SK-N-SH (cell line): ENCODE results near the gene C16orf78. TPM values are rescaled to one million over a fixed set of nuclear protein-coding genes. Genes with fewer than 3 reads are reported as not detected.
A peak's percentile ranks its signal among the peaks of the same experiment; 100 is the strongest.

Experiments used
- CTCF ChIA-PET: fragments of 300-600, 350-600 bp; formaldehyde crosslinking; extraction: SDS; loops from one replicate; lab custom pipeline; 2021; lab: Yijun Ruan, JAX
- POLR2A ChIA-PET: fragments of 350-600 bp; sonication (Branson Sonifier 250); formaldehyde crosslinking; extraction: SDS; loops from one replicate; lab custom pipeline; 2020; ENCODE audit warnings: antibody characterized with exemption, inconsistent platforms; lab: Yijun Ruan, JAX
- DNase-seq: peaks from one replicate; pipeline ENCODE4 v3.0.0; 2012
- H2AFZ ChIP-seq: fragments of 200-600 bp; sonication (generic); 2 replicates; pipeline ENCODE4 v1.8.1; 2016; ENCODE audit warnings: antibody characterized with exemption, mild to moderate bottlenecking, low read depth
- H3F3A ChIP-seq: fragments of 200-600 bp; sonication (generic); replicated peaks from 2 replicates; pipeline ENCODE3; 2016; ENCODE audit warnings: antibody characterized with exemption, mild to moderate bottlenecking; ENCODE audit not compliant: insufficient read depth
- H3K27ac ChIP-seq, 2 experiments: fragments of 200-500 bp in 1 of 2; fragments of 200-600 bp in 1 of 2; sonication (Bioruptor generic) in 1 of 2; sonication (generic), shearing (Covaris generic) in 1 of 2; 2 replicates each; pipeline versions ENCODE4 v1.5.1 to v1.6.1; 2014 to 2016; ENCODE audit warnings: low read depth in 2 of 2, inconsistent platforms in 1 of 2, low read length in 1 of 2, mild to moderate bottlenecking in 1 of 2, mixed read lengths in 1 of 2
- H3K27me3 ChIP-seq: fragments of 200-600 bp; sonication (generic), shearing (Covaris generic); 2 replicates; pipeline ENCODE4 v1.6.1; 2016; ENCODE audit warnings: mixed run types; ENCODE audit not compliant: insufficient read depth
- H3K36me3 ChIP-seq, 2 experiments: fragments of 200-500 bp in 1 of 2; fragments of 200-600 bp in 1 of 2; sonication (Bioruptor generic) in 1 of 2; sonication (generic) in 1 of 2; replicated peaks in 1 of 2; 2 replicates each; pipeline versions ENCODE3 to v1.5.1; 2014 to 2016; ENCODE audit warnings: low read length in 1 of 2, mild to moderate bottlenecking in 1 of 2; ENCODE audit not compliant: insufficient read depth in 2 of 2, control insufficient read depth in 1 of 2
- H3K4me1 ChIP-seq, 2 experiments: fragments of 200-500 bp in 1 of 2; fragments of 200-600 bp in 1 of 2; sonication (Bioruptor generic) in 1 of 2; sonication (generic), shearing (Covaris generic) in 1 of 2; 2 replicates each; pipeline versions ENCODE4 v1.5.1 to v1.6.1; 2014 to 2016; ENCODE audit warnings: low read depth in 1 of 2, low read length in 1 of 2, mixed run types in 1 of 2; ENCODE audit not compliant: insufficient read depth in 2 of 2, control insufficient read depth in 1 of 2
- H3K4me2 ChIP-seq: fragments of 200-600 bp; sonication (generic), shearing (Covaris generic); 2 replicates; pipeline ENCODE4 v1.6.1; 2017; ENCODE audit warnings: mixed run types
- H3K4me3 ChIP-seq, 2 experiments: fragments of 200-500 bp in 1 of 2; fragments of 200-600 bp in 1 of 2; sonication (Bioruptor generic) in 1 of 2; sonication (generic), shearing (Covaris generic) in 1 of 2; 2 replicates each; pipeline versions ENCODE4 v1.5.1 to v1.8.1; 2014 to 2016; ENCODE audit warnings: low read depth in 2 of 2, inconsistent platforms in 1 of 2, low read length in 1 of 2, mild to moderate bottlenecking in 1 of 2, mixed read lengths in 1 of 2, moderate library complexity in 1 of 2
- H3K79me2 ChIP-seq: fragments of 200-600 bp; sonication (generic); 2 replicates; pipeline ENCODE4 v1.8.1; 2017; ENCODE audit warnings: mild to moderate bottlenecking; ENCODE audit not compliant: insufficient read depth
- H3K9ac ChIP-seq: fragments of 200-600 bp; sonication (generic); 2 replicates; pipeline ENCODE4 v1.6.1; 2017; ENCODE audit warnings: mixed run types
- H3K9me2 ChIP-seq: fragments of 200-600 bp; sonication (generic); 2 replicates; pipeline ENCODE4 v1.6.1; 2017; ENCODE audit warnings: mixed run types
- H3K9me3 ChIP-seq: fragments of 200-600 bp; sonication (generic); 2 replicates; pipeline ENCODE4 v1.6.1; 2017; ENCODE audit warnings: mixed run types, mild to moderate bottlenecking, moderate library complexity
- H4K20me1 ChIP-seq: fragments of 200-600 bp; sonication (generic); 2 replicates; pipeline ENCODE4 v1.6.1; 2017; ENCODE audit warnings: mild to moderate bottlenecking, mixed run types; ENCODE audit not compliant: insufficient read depth
- CTCF ChIP-seq: fragments of 200-600 bp; sonication (generic); IDR thresholded peaks from 2 replicates; pipeline ENCODE4 v1.6.1; 2017; ENCODE audit warnings: antibody characterized with exemption, mild to moderate bottlenecking, moderate library complexity
- EZH2phosphoT487 ChIP-seq: fragments of 200-600 bp; sonication (generic); IDR thresholded peaks from 2 replicates; pipeline ENCODE4 v1.6.1; 2017; ENCODE audit warnings: low read depth, mixed run types, mild to moderate bottlenecking, antibody characterized with exemption, moderate library complexity, borderline replicate concordance
- JUND ChIP-seq: IDR thresholded peaks from 2 replicates; pipeline ENCODE4 v1.4.0; 2012
- MXI1 ChIP-seq: IDR thresholded peaks from 2 replicates; pipeline ENCODE4 v1.6.1; 2012; ENCODE audit warnings: mild to moderate bottlenecking, low read depth, low read length, improper control_type of control experiment
- NFIC ChIP-seq: IDR thresholded peaks from 2 replicates; pipeline ENCODE4 v1.4.0; 2012; ENCODE audit warnings: borderline replicate concordance
- NRF1 ChIP-seq: IDR thresholded peaks from 2 replicates; pipeline ENCODE4 v1.6.1; 2012; ENCODE audit warnings: low read depth, mild to moderate bottlenecking, low read length
- POLR2AphosphoS5 ChIP-seq: IDR thresholded peaks from 2 replicates; pipeline ENCODE4 v1.6.1; 2012; ENCODE audit warnings: low read depth, low read length
- RCOR1 ChIP-seq: fragments of 150-350 bp; IDR thresholded peaks from 2 replicates; pipeline ENCODE4 v1.6.1; 2017; ENCODE audit warnings: antibody characterized with exemption, low read length
- REST ChIP-seq: IDR thresholded peaks from 2 replicates; pipeline ENCODE4 v1.6.1; 2012; ENCODE audit warnings: mild to moderate bottlenecking, low read depth, low read length, moderate library complexity
- RXRA ChIP-seq: IDR thresholded peaks from 2 replicates; pipeline ENCODE4 v1.4.0; 2012; ENCODE audit warnings: low read depth, mild to moderate bottlenecking, borderline replicate concordance
- SMC3 ChIP-seq: IDR thresholded peaks from 2 replicates; pipeline ENCODE4 v1.6.1; 2012; ENCODE audit warnings: low read depth, low read length, improper control_type of control experiment
- TAF1 ChIP-seq: IDR thresholded peaks from 2 replicates; pipeline ENCODE4 v1.6.1; 2012; ENCODE audit warnings: low read depth, mild to moderate bottlenecking, low read length, moderate library complexity, borderline replicate concordance
- TCF12 ChIP-seq: IDR thresholded peaks from 2 replicates; pipeline ENCODE4 v1.4.0; 2012
- USF2 ChIP-seq: fragments of 150-350 bp; IDR thresholded peaks from 2 replicates; pipeline ENCODE4 v1.6.1; 2017; ENCODE audit warnings: antibody characterized with exemption, low read length, low read depth, borderline replicate concordance
- YY1 ChIP-seq: IDR thresholded peaks from 2 replicates; pipeline ENCODE4 v1.4.0; 2012; ENCODE audit warnings: low read depth, mild to moderate bottlenecking
- ZBTB33 ChIP-seq: IDR thresholded peaks from 2 replicates; pipeline ENCODE4 v1.4.0; 2012; ENCODE audit warnings: low read depth, borderline replicate concordance
- WGBS: methylation state at CpG from one replicate; pipeline ENCODE4 v1.1.6; 2017; ENCODE audit warnings: low lambda C conversion rate; 5-methylcytosine and 5-hydroxymethylcytosine counted together
- polyA plus RNA-seq, 3 experiments: library from polyadenylated mRNA; depleted of rRNA; stranded (reverse); fragments of >200 nt; gene quantifications; 2 replicates each; pipeline ENCODE4 v1.2.3, GENCODE V29; 2012

The C16orf78 gene
- polyA plus RNA-seq, 1 of the 3 experiments (the other 2 are of a cell fraction) = not detected

GRCh38 chr16:49349446-49350168 is 24.0 kb upstream of the C16orf78 start:
- Histone ChIP-seq H4K20me1 (no peaks in the 10 kb centered on the region), H3F3A (no peaks in the 10 kb centered on the region), H3K4me3 (no peak overlapping the region), H3K79me2 (no peaks in the 10 kb centered on the region), H3K27me3 (no peaks in the 10 kb centered on the region), H3K9me2 (no peaks in the 10 kb centered on the region), H3K27ac (no peak overlapping the region), H3K4me1 (no peaks in the 10 kb centered on the region), H3K9ac (no peak overlapping the region), H2AFZ (no peak overlapping the region), H3K9me3 (no peaks in the 10 kb centered on the region), H3K36me3 (no peaks in the 10 kb centered on the region), H3K4me2 (no peak overlapping the region)
- ChIA-PET CTCF (interaction anchor here (0.6 to 7.2 kb wide), 32 partner anchors 9 to 719 kb away, joined by 3 to 71 read pairs (median 3); no protein-coding TSS in a partner anchor), POLR2A (no interaction called here)
- TF ChIP-seq USF2 = no peak
- no peak for TF ChIP-seq EZH2phosphoT487
- no peak for TF ChIP-seq NFIC
- TF ChIP-seq JUND = no peak
- WGBS = 17% methylated on average over 14 of the region's 20 CpGs
- no peak for DNase-seq

- DNase-seq = peak; percentile 81
- no peaks in the 10 kb centered on the region for H3K4me1 ChIP-seq
- H3K36me3 ChIP-seq = no peaks in the 10 kb centered on the region
- H4K20me1 ChIP-seq = no peaks in the 10 kb centered on the region
- H3K9me3 ChIP-seq = no peaks in the 10 kb centered on the region
- 19% methylated on average over 23 of the region's 25 CpGs for WGBS
- H3K9me2 ChIP-seq = no peaks in the 10 kb centered on the region
- no peaks in the 10 kb centered on the region for H3F3A ChIP-seq
- no peak overlapping the region for H3K4me3 ChIP-seq
- H3K27me3 ChIP-seq = no peaks in the 10 kb centered on the region
- no peak overlapping the region for H2AFZ ChIP-seq
- H3K4me2 ChIP-seq = no peak overlapping the region
- CTCF ChIA-PET = interaction anchor here (0.6 to 7.2 kb wide), 31 partner anchors 8 to 692 kb away, joined by 3 to 71 read pairs (median 3); no protein-coding TSS in a partner anchor
- no peak overlapping the region for H3K9ac ChIP-seq
- no peak overlapping the region for H3K27ac ChIP-seq
- H3K79me2 ChIP-seq = no peaks in the 10 kb centered on the region
- POLR2A ChIA-PET = no interaction called here
- TF ChIP-seq TCF12 (no peak), RXRA (no peak), CTCF (peak; percentile 85), REST (0 out of 2 replicates have a peak, but pooled peaks have one; percentile 28), NRF1 (no peak), MXI1 (no peak), YY1 (no peak), TAF1 (no peak), JUND (no peak), NFIC (no peak), ZBTB33 (no peak), POLR2AphosphoS5 (no peak), RCOR1 (no peak), SMC3 (peak; percentile 87)
These were observed 23.1 kb upstream of the C16orf78 start for GRCh38 chr16:49350265-49351095.
